CD4-positive, alpha-beta T cell treated with Interferon alpha-2 for 1 hour (primary cell): ENCODE data around the gene MEIOSIN.
"Not testable (repeated sequence)": the region's sequence is repeated elsewhere in the genome, so short reads cannot be mapped to it uniquely, and the experiment has no call there.

Experiments used
- DNase-seq, 2 donors: peaks; one replicate each; pipeline ENCODE4 v3.0.0-alpha.2; 2020 to 2022

MEIOSIN gene

DNA sequence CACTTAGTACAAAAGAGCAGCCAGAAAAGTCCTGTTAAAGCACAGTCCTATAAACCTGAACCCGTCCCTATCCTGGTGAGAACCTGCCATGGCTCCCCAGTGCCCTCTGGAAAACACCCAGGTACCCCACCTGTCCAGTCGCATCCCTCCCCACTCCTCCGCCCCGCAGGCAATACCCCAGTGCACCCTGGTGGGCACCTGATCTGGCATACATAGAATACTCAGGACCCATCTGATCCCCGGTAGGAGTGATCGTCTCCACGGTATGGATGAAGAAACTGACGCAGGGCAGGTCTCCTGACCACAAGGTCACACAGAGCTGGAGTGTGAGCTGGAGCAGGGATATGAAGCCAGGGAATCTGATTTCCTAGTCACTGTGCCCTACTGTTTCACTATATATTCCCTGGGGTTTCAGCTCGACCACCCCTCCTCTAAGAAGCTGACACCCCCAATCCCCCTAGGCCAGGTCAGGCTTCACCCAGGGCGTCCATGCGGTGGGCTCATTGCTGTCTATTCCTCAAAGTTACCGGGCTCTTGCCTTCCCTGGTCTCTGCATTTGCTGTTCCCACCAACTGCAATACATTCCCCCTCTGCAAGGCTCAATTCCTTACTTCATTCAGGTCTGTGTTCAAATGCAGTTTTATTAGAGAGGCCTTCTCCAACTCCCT lies 15.1 kb upstream of the MEIOSIN start:
- no peak for DNase-seq

DNA sequence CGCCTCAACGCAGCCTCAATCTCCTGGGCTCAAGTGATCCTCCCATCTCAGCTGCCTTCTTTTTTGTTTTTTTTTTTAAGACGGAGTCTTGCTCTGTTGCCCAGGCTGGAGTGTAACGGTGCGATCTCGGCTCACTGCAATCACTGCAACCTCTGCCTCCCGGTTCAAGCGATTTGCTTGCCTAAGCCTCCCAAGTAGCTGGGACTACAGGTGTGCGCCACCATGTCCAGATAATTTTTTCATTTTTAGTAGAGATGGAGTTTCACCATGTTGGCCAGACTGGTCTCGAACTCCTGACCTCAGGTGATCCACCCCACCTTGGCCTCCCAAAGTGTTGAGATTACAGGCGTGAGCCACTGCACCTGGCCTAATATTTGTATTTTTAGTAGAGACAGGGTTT lies 13.2 kb upstream of the MEIOSIN start:
- not testable (repeated sequence) for DNase-seq

DNA sequence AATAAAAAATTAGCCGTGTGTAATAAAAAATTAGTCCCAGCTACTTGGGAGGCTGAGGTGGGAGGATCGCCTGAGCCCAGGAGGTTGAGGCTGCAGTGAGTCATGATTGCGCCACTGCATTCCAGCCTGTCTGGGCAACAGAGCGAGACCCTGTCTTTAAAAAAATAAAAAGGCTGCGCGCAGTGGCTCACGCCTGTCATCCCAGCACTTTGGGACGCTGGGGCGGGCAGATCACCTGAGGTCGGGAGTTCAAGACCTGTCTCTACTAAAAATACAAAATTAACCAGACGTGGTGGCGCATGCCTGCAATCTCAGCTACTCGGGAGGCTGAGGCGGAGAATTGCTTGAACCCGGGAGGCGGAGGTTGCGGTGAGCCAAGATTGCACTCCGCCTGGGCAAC lies 4.6 kb upstream of the MEIOSIN start:
- not testable (repeated sequence) for DNase-seq

DNA sequence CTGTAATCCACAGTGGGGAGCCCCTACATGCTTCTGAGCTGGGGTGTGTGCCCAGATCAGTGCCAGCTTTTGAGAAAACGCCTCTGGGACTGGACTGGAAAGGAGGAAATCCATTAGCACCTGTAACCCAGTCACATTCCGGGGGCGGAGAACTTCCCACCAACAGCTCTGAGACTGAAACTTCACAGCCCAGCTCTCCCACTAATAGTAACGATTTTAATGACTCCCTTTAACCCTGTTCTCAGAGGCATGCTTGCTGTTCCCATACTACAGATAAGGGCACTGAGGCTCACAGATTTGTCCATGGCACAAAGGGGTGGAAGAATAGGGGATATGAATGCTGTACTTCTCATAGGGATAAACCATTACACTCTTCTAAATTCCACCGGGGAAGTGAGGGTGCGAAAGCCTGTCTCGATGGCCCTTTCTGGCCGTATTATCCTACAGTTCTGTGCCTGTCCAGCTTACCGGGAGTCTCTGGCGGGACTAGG lies 3.4 kb upstream of the MEIOSIN start:
- DNase-seq = no peak

DNA sequence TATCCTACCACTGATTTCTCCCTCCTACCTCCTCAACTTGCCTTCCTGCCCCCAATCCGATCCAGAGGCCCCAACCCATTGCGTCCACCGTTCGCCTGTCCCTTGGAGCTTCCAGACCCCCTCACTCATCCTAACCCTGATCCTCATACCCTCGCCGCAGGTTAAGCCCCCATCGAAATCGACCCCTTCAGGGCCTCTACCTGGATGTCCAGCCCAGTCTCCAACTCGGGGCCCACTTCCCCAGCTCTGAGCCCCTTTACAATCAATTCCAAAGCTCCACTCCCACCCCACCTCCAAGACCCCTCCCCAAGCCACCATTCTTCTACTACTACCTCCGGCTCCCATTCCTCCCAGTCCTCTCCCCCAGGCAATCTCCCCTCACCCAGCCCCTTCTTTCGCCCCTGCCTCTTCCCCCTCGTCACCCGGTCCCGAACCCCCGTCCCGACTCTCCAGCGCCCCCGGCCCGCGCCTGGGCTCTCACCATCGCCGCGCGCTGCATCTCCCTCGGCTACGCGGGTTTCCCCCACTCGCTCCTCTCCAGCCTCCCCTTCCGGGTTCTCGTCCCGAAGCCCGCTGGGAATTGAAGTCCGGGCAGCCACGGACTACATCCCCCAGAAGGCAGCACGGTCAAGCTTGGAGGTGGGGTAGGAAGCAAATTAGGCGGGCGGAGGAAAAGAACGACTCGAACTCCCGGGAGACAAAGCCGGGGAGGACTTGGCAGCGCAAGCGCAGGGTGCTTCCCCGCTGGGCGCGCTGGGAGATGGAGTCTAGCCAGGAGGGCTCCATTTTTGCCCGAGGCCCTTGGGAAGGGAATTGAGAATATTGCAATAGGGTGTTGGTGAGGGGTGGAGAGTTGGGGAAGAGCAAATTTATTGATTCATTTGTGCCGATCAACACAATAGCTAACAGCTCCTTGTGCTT lies 2.6 kb upstream of the MEIOSIN start, which contains the start of gene FBXO46:
FBXO46 (minus strand) TSS at position 529 of the 921 bp plus-strand sequence. CDS start 17,401 bp downstream, outside the sequence.
- DNase-seq = peak; percentile 94 to 96

DNA sequence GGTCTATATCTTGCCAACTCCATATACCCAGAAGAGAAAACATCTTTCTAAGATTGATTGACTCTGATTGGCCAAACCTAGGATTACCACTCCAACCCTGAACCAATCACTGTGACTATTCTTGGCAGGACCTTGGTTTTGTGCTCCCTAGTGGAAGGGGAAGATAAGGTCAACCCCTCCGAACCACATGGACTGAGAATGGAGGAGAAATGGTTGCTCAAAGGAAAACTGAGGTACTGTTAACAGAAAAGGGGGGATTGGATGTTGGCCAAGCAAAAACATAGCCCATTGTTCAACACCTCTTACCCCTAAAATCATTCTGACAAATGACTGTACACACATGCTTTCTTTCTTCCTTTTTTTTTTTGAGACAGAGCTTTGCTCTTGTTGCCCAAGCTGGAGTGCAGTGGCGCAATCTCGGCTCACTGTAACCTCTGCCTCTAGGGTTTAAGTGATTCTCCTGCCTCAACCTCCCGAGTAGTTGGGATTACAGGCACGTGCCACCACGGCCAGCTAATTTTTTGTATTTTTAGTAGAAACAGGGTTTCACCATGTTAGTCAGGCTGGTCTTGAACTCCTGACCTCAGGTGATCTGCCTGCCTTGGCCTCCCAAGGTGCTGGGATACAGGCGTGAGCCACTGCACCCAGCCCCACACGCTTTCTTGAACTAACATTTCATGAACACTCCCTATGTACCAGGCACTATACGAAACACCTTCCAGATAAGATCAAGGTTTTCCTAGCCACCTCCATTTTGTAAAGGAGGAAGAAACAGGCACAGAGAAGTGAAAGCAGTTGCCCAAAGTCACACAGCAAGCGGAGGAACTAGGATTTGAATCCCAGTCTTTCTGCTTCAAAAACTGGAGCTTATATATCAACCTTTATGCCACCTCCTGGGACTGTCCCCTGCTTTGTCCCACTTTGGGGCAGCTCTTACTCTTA lies 6.5 kb downstream of the MEIOSIN start:
- peak in 1 of 2 donors; percentile 8 for DNase-seq

DNA sequence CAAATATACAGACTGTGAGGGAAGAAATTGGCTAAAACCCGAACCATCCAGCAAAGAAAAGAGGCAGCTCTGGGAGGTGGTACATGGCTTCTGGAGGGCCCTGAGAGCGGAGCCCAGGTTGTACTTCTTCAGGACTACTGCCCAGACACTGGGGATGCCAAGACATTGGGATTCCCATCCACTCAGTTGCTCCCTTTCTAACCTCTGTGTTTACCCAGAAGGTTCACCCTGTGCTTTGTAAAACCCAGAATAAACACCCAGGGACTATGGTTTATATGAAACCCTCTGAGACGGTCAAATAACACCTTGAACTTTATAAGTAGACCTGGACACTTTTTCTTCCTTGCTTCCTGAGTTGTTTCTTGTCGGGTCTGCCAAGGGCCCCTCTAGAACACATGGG lies 9.7 kb downstream of the MEIOSIN start:
- DNase-seq = no peak

DNA sequence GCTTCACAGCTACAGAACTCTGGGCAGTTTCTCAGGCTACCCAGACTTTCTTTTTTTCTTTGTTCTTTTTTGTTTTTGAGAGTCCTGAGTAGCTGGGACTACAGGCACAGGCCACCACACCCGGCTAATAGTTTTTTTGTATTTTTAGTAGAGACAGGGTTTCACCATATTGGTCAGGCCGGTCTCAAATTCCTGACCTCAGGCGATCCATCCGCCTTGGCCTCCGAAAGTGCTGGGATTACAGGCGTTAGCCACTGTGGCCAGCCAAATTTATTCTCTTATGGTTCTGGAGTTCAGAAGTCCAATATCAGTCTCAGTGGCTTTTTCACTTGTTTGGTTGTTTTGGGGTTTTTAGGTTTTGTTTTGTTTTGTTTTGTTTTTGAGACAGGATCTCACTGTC lies 12.4 kb downstream of the MEIOSIN start:
- no peak for DNase-seq

DNA sequence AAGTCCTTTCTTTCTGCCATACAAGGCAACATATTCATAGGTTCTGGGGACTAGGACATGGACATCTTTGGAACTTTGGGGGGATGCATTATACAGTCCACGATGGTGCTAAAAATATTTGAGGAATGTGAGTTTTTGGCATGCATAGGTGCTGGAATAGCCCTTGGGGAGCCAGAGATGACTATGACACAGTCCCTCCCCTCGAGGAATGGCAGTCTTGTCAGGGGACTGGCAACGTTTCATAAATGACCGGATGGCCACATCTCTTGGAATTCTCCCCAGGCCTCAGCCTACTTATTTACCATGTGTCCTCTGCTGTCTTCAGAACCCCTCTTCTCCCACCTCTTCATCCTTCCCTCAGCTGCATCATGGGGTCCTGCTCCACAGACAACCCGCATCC lies 13.6 kb downstream of the MEIOSIN start:
- no peak for DNase-seq

DNA sequence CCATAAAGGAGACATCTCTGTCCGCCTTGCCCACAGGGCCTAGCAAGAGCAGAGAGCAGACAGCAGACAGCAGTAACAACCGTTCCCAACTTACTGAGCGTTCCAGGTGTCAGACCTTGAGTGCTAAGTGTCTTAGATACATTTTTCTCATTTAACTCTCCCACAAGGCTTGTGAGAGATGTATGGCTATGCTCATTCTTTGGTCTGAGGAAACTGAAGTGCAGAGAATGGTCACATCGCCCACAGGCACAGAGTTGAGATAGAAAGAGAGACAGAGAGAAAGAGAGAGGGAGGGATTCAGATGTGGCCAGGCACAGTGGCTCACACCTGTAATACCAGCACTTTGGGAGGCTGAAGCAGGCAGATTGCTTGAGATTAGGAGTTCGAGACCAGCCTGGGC lies 14.3 kb downstream of the MEIOSIN start:
- DNase-seq = no peak

DNA sequence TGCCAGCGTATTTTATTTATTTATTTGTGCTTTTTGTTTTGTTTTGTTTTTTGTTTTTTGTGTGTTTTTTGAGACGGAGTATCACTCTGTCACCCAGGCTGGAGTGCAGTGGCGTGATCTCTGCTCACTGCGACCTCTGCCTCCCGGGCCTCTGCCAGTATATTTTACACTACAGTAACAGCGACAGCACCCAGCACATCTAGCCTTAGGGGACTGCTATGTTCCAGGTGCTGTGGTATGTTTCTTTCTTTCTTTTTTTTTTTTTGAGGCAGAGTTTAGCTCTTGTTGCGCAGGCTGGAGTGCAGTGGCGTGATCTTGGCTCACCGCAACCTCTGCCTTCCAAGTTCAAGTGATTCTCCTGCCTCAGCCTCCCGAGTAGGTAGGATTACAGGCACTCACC lies 18.2 kb downstream of the MEIOSIN start:
- not testable (repeated sequence) for DNase-seq

DNA sequence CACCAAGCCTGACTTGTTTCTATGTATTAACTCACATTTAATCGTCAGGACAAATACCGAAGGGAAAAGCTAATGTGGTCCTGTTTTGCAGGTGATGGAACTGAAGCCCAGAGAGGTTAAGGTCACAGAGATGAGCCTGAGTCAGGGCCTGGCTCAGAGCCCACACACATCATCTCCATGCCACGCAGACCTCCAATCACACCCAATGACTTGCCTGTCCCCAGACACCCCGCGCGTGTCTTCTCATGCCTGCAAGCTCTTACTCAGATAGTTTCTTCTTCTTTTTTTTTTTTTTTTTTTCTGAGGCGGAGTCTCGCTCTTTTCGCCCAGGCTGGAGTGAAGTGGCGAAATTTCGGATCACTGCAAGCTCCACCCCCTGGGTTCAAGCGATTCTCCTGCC lies 19.4 kb downstream of the MEIOSIN start:
- DNase-seq = no peak

DNA sequence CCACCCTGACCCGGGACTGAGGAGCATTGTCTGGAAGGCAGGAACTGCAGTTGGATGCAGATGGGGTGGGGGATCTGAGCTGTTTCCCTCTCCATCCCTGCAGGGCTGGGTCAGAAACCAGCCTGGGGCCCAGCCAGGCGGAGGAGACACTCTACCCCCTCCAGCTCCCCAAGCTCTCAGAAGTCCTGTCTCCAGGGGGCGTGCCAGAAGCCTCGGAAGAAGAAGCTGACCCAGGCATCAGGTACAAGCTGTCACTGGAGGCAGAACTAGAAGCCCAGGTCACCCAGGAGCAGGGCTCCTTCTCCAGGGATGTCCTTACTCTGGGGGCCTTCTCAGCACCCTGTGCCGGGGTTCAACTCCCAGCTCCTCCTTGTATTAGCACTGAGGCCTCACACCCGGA lies 20.3 kb downstream of the MEIOSIN start:
- no peak for DNase-seq

DNA sequence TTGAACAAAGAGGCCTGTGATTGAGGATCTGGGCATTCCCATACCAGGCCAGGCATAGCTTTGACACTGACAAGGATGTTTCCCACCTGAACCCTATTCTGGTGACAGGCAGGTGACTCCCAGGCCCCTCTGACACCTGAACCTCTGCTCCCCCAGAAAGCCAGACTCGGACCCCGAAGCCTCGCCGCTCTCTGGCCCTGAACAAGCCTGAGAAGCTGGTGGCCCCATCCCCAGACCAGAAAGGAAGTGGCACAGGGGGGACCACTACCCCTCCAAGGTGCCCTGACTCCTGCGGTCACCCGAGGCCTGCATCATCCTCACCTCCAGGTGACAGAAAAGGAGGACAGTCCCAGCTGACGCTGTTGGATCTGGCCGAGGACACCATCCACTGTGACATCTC lies 21.1 kb downstream of the MEIOSIN start:
- no peak for DNase-seq

DNA sequence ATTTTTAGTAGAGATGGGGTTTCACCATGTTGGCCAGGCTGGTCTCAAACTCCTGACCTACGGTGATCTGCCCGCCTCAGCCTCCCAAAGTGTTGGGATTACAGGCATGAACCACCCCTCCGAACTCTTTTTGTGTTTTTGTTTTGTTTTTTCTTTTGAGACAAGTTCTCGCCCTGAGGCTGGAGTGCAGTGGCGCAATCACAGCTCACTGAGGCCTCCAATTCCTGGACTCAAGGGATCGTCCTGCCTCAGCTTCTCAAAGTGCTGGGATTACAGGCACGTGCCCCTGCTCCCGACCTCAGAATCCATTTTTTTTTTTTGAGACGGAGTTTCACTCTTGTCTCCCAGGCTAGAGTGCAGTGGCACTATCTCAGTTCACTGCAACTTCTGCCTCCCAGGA lies 24.5 kb downstream of the MEIOSIN start:
- no peak for DNase-seq

DNA sequence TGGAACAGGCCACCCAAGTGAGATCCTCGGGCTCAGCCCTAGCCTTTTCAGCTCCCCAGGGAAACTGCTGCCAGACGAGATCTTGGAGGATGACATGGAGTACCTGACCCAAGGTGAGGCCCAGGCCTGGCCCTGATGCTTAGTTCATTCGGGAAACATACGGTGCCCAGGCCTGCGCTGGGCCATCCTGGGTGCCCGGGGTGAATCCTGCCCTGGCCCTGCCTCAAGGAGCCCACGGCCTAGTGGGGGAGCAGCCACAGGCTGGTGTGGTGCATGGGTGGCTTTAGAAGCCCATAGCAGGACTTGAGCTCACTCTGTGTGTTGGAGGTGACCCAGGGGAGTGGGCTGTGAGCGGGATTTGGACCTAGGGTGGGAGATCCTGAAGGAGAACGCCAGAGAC lies 25.7 kb downstream of the MEIOSIN start:
- no peak for DNase-seq

DNA sequence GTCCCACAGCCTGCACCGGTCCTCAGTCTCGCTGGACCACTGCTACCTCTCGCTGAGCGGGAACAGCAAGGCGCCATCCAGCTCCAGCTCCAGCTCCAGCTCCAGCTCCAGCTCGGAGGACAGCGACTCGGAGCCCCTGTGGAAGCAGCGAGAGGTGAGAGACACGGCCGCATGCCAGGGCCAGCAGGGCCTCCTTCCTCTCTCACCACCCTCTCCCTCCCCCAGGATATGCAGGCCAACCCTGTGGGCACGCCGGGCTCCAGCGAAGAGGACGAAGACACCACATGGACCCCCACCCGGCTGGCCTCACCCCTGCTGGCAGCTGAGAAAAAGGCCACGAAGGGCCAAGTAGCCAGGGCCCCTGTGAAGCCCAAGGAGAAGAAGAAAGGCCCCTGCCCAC lies 28.5 kb downstream of the MEIOSIN start:
- no peak for DNase-seq

DNA sequence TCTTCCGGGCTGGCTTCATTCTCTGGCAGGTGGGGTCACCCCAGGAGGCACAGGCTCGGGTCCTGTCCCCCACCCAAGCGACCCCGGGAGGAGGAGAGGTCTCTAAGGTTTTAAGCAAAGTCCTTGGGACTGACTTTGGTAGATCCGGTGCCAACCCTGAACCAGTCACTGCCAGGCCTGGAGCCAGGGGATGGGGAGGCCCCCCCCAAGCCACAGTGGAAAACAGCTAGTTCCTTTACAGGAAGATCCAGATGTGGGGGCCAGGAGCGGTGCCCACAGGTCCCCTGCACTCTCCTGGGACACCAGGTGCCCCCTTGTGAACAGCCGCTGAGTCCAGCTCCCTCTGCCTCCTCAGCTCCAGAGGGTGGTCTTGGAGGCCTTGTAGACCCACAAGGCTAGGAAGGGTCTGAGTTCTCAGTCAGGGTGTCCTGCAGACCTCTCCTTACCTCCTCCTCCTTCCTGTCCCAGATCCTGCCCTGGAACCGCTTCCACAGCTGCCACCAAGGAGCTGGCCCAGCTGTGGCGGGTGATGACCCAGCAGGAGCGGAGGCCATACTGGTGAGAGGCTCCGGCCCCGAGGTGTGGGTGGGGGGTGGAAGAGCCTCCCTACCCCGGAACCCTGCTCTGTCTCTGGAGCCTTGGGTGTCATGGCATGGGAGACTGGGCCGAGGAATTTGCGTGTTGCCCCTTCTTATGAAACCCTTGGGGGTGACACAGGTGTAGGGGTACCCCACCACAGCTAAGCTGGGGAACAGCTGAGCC lies 29.8 kb downstream of the MEIOSIN start:
- DNase-seq = no peak

DNA sequence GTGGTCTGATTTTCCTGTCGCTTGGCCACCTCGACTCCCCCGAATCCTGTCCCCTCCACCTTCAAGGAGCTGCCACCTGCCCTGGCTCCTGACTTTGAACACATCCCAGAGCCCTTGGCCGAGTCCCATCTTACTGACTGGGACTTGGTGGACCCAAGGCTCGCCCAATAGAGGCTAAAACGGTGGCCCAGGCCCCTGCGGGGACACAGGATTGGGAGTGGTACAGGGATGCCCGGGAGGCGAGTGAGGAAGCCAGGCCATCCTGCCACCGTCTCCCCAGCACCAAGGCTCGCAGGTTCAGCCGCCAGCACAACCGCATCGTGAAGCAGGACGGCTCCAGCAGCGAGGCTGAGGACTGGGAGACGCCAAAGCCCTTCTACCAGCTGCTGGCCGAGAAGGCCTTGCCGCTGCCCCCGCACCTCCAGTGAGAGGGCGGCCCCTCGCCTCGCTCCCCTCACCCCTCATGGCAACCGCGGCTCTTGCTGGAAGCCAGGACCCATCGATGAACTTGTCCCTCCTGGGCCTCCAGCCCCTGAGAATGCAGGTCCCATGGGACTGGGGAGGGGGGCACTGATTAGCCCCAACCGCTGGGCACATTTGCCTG lies 30.6 kb downstream of the MEIOSIN start:
- DNase-seq = no peak

DNA sequence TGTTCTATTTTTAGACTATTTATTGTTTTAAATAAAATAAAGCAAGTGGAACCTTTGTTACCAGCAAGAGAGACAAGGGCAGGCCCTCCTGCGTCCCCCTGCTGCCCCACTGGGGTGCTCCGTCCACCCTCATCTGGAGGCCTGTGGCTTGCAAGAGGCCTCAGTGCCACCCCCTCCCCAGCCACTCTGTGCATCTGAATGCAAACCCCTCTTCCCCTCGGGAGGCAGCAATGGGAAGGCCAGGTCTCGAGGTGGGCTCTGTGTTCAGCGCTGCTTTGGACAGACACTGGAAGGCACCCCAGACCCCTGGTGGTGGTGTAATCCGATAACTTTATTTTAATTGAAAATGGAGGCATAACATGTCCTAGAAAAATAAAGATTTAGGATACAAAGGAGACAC lies 31.2 kb downstream of the MEIOSIN start:
- no peak for DNase-seq

DNA sequence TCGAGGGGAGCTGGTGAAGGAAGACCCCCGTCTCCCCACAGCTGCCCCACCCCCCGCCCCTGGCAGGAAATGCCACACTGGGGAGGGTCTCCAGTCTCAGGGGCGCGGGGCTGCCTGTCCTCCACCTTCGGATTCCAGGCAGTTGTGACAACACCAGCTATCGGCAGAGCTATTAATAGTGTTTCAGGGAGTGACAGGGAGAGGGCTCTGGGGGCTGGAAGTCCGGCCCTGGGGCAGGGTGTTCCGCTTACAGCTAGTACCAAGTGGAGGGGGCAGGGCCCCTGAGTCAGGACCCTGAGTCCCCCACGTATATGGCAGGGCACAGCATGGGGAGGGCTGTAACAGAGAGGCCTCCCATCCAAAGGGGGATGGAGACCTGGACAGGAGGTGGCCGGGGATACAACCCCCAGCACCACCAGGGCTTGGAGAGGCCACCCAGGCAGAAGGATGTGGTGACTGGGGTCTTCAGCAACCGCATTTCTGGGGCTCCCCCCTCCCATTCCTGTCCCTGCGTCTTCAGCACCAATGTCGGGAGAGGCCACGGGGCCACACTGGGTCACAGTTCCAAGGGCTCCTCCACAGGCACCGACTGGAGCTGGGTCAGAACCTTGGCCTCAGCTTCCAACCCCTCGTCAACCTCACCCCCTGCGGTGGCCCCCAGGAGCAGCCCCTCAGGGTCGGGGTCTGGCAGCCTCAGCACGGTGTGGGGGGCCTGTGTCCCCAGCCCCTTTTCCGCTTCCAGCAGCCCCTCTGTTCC lies 31.9 kb downstream of the MEIOSIN start:
- DNase-seq = no peak
